Measurements from ENCODE around the gene LRRC8A. TPM values are rescaled to one million over a fixed set of nuclear protein-coding genes. Genes with fewer than 3 reads are reported as not detected.

Gene LRRC8A
- total and polyA plus RNA-seq, 2 of the 13 experiments (the other 11 are each of a cell fraction or from before 2014, with no cell fraction given): 16.1 to 40.6 TPM

DNA sequence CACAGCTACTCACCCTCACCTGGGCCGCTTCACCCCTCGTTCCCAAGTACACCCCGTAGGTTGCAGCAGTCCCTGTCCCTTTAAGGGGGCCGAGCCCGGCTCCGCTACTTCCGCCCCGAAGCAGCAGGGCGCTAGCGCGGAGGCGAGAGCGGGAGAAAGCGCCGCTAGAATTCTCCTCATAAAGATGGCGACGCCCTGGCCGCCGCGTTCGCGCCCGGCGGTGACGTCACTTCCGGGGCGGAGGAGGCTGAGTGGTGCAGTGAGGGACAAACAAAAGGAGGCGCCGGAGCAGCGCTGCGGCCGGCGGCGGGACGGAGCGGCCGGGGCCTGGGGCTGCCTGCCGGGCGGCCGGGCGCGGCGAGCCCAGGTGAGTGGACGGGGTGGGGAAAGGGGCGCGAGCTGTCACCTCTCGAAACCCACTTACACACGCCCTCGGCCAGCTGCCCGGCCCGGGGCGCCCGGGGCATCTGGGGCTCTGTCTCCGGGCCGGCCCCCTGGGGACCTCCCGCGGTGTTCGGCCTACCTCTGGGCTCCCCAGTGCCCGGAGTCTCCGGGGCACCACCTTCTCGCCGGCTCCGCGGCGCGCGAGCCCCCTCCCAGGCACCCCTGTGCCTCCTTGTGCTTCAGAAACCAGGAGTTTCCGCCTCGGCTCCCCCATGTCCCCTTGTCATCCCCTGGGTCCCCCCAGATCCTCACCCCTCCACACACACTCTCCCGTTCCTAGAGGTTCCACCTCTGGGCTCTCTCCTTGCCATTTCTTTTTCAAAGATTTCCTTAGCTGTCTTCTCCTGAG is at the start of gene LRRC8A, which contains the start of gene KYAT1 (continued):
- TF ChIP-seq GTF2F1 (IDR thresholded peaks at IDR 0.05; ENCODE audit: low read length) (no peak), NFATC3 (CRISPR knock-in tag; IDR thresholded peaks at IDR 0.05) (0 out of 2 replicates have a peak, but pooled peaks have one; percentile 1), TFAP4 (IDR thresholded peaks at IDR 0.05; ENCODE audit: borderline replicate concordance, low read depth) (peak; percentile 19; the same call in 1 of the 2 replicates), YY1 (IDR thresholded peaks at IDR 0.05; ENCODE audit: insufficient read depth, insufficient replicate concordance, low read depth, low read length) (peak; percentile 99), ETV5 (CRISPR knock-in tag; IDR thresholded peaks at IDR 0.05; ENCODE audit: borderline replicate concordance) (peak; percentile 91), ZFP62 (CRISPR knock-in tag; IDR thresholded peaks at IDR 0.05) (no peak), NFKBIZ (CRISPR knock-in tag; IDR thresholded peaks at IDR 0.05) (no peak), NR1H2 (CRISPR knock-in tag; IDR thresholded peaks at IDR 0.05; ENCODE audit: borderline replicate concordance, low read depth) (no peak), MIXL1 (CRISPR knock-in tag; IDR thresholded peaks at IDR 0.05) (0 out of 2 replicates have a peak, but pooled peaks have one; percentile 11), AGO2 (optimal IDR thresholded peaks at IDR 0.05; ENCODE audit: low read depth, low read length) (peak; percentile 23), ZNF329 (CRISPR knock-in tag; IDR thresholded peaks at IDR 0.05; ENCODE audit: low read depth) (0 out of 2 replicates have a peak, but pooled peaks have one; percentile 28), KAT8 (CRISPR knock-in tag; IDR thresholded peaks at IDR 0.05) (peak; percentile 93), TFDP2 (CRISPR knock-in tag; IDR thresholded peaks at IDR 0.05) (peak; percentile 95), NR3C1 (CRISPR knock-in tag; IDR thresholded peaks at IDR 0.05) (no peak), DNMT3B (CRISPR knock-in tag; conservative IDR thresholded peaks at IDR 0.05) (no peak), ZNF775 (CRISPR knock-in tag; IDR thresholded peaks at IDR 0.05; ENCODE audit: borderline replicate concordance) (0 out of 2 replicates have a peak, but pooled peaks have one; percentile 43), ZBTB14 (CRISPR knock-in tag; IDR thresholded peaks at IDR 0.05) (no peak), SPEN (CRISPR knock-in tag; IDR thresholded peaks at IDR 0.05; ENCODE audit: low read depth) (peak; percentile 72; the same call in 1 of the 2 replicates), ARHGAP35 (CRISPR knock-in tag; IDR thresholded peaks at IDR 0.05; ENCODE audit: borderline replicate concordance) (no peak), FOXK1 (CRISPR knock-in tag; IDR thresholded peaks at IDR 0.05; ENCODE audit: borderline replicate concordance, low read depth) (peak; percentile 62; the same call in 1 of the 2 replicates), TSC22D2 (CRISPR knock-in tag; IDR thresholded peaks at IDR 0.05; ENCODE audit: borderline replicate concordance) (peak; percentile 72; the same call in 1 of the 2 replicates), FOXO1 (CRISPR knock-in tag; IDR thresholded peaks at IDR 0.05) (peak; percentile 50; the same call in 1 of the 2 replicates)
- TF ChIP-seq, protein P1, sequence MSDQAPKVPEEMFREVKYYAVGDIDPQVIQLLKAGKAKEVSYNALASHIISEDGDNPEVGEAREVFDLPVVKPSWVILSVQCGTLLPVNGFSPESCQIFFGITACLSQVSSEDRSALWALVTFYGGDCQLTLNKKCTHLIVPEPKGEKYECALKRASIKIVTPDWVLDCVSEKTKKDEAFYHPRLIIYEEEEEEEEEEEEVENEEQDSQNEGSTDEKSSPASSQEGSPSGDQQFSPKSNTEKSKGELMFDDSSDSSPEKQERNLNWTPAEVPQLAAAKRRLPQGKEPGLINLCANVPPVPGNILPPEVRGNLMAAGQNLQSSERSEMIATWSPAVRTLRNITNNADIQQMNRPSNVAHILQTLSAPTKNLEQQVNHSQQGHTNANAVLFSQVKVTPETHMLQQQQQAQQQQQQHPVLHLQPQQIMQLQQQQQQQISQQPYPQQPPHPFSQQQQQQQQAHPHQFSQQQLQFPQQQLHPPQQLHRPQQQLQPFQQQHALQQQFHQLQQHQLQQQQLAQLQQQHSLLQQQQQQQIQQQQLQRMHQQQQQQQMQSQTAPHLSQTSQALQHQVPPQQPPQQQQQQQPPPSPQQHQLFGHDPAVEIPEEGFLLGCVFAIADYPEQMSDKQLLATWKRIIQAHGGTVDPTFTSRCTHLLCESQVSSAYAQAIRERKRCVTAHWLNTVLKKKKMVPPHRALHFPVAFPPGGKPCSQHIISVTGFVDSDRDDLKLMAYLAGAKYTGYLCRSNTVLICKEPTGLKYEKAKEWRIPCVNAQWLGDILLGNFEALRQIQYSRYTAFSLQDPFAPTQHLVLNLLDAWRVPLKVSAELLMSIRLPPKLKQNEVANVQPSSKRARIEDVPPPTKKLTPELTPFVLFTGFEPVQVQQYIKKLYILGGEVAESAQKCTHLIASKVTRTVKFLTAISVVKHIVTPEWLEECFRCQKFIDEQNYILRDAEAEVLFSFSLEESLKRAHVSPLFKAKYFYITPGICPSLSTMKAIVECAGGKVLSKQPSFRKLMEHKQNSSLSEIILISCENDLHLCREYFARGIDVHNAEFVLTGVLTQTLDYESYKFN (CRISPR knock-in tag; conservative IDR thresholded peaks at IDR 0.05): 0 out of 2 replicates have a peak, but pooled peaks have one; percentile 41
